Astrocyte (in vitro differentiated cells and primary cell): Measurements from ENCODE around the gene CRACDL. TPM values are rescaled to one million over a fixed set of nuclear protein-coding genes. Genes with fewer than 3 reads are reported as not detected.

Experiments
- DNase-seq: peaks from one replicate; pipeline ENCODE4 v3.0.0-alpha.2; 2010; ENCODE audit warnings: low read depth
- FAIRE-seq: peaks from 2 replicates; lab custom pipeline; 2011; peaks lifted over from hg19 to GRCh38; lab: Jason Lieb, UNC
- H2AFZ ChIP-seq: 2 replicates; pipeline ENCODE4 v1.6.0; 2012; ENCODE audit warnings: low read depth, low read length, inconsistent platforms
- H3K27ac ChIP-seq: 2 replicates; pipeline ENCODE4 v1.5.1; 2011; ENCODE audit warnings: low read depth, low read length, inconsistent platforms
- H3K27me3 ChIP-seq: 2 replicates; pipeline ENCODE4 v1.6.0; 2011; ENCODE audit warnings: low read length, inconsistent platforms; ENCODE audit not compliant: insufficient read depth
- H3K36me3 ChIP-seq: 2 replicates; pipeline ENCODE4 v1.5.1; 2011; ENCODE audit warnings: low read length, inconsistent platforms; ENCODE audit not compliant: insufficient read depth
- H3K4me1 ChIP-seq: 2 replicates; pipeline ENCODE4 v1.5.1; 2011; ENCODE audit warnings: low read length, inconsistent platforms; ENCODE audit not compliant: insufficient read depth
- H3K4me2 ChIP-seq: 2 replicates; pipeline ENCODE4 v1.6.0; 2012; ENCODE audit warnings: low read length, inconsistent platforms
- H3K4me3 ChIP-seq: 2 replicates; pipeline ENCODE4 v1.5.1; 2011; ENCODE audit warnings: low read depth, mild to moderate bottlenecking, low read length, inconsistent platforms; ENCODE audit not compliant: insufficient read depth
- H3K79me2 ChIP-seq: 2 replicates; pipeline ENCODE4 v1.6.0; 2012; ENCODE audit warnings: mild to moderate bottlenecking, low read length, inconsistent platforms; ENCODE audit not compliant: insufficient read depth
- H3K9ac ChIP-seq: 2 replicates; pipeline ENCODE4 v1.6.0; 2012; ENCODE audit warnings: mild to moderate bottlenecking, low read length, inconsistent platforms
- H3K9me3 ChIP-seq: 2 replicates; pipeline ENCODE4 v1.5.1; 2012; ENCODE audit warnings: low read depth, mild to moderate bottlenecking, low read length, inconsistent platforms; ENCODE audit not compliant: insufficient read depth
- H4K20me1 ChIP-seq: 2 replicates; pipeline ENCODE4 v1.6.0; 2012; ENCODE audit warnings: low read length, inconsistent platforms; ENCODE audit not compliant: insufficient read depth
- H3K27ac Mint-ChIP-seq: one replicate; pipeline ENCODE4 v1.8.0; 2021; ENCODE audit warnings: mild to moderate bottlenecking, mixed read lengths; ENCODE audit not compliant: unreplicated experiment
- H3K27me3 Mint-ChIP-seq: one replicate; pipeline ENCODE4 v1.8.0; 2021; ENCODE audit warnings: low read depth, mixed read lengths; ENCODE audit not compliant: unreplicated experiment
- H3K36me3 Mint-ChIP-seq: one replicate; pipeline ENCODE4 v1.8.0; 2021; ENCODE audit warnings: low read depth, mixed read lengths; ENCODE audit not compliant: unreplicated experiment
- H3K4me1 Mint-ChIP-seq: one replicate; pipeline ENCODE4 v1.8.0; 2021; ENCODE audit warnings: low read depth, mixed read lengths; ENCODE audit not compliant: unreplicated experiment
- H3K4me3 Mint-ChIP-seq: one replicate; pipeline ENCODE4 v1.8.0; 2021; ENCODE audit warnings: mild to moderate bottlenecking, moderate library complexity, mixed read lengths; ENCODE audit not compliant: unreplicated experiment
- H3K9me3 Mint-ChIP-seq: one replicate; pipeline ENCODE4 v1.8.0; 2021; ENCODE audit warnings: mild to moderate bottlenecking, mixed read lengths; ENCODE audit not compliant: unreplicated experiment
- EZH2 ChIP-seq: IDR thresholded peaks from 2 replicates; pipeline ENCODE4 v1.6.1; 2012; ENCODE audit warnings: mild to moderate bottlenecking, low read length, inconsistent platforms; ENCODE audit not compliant: insufficient read depth
- total RNA-seq: library from RNA; stranded (reverse); gene quantifications from 2 replicates; pipeline ENCODE4 v1.2.1, GENCODE V29; 2021
- TF ChIP-seq, protein P1 (sequence below): IDR thresholded peaks from 2 replicates; pipeline ENCODE4 v1.5.1; 2011; ENCODE audit warnings: low read depth, mild to moderate bottlenecking, inconsistent platforms, low read length, moderate library complexity; ENCODE audit not compliant: insufficient read depth

The CRACDL gene
- total RNA-seq, 1 donor from 2014 or later, result 1.8 TPM

DNA sequence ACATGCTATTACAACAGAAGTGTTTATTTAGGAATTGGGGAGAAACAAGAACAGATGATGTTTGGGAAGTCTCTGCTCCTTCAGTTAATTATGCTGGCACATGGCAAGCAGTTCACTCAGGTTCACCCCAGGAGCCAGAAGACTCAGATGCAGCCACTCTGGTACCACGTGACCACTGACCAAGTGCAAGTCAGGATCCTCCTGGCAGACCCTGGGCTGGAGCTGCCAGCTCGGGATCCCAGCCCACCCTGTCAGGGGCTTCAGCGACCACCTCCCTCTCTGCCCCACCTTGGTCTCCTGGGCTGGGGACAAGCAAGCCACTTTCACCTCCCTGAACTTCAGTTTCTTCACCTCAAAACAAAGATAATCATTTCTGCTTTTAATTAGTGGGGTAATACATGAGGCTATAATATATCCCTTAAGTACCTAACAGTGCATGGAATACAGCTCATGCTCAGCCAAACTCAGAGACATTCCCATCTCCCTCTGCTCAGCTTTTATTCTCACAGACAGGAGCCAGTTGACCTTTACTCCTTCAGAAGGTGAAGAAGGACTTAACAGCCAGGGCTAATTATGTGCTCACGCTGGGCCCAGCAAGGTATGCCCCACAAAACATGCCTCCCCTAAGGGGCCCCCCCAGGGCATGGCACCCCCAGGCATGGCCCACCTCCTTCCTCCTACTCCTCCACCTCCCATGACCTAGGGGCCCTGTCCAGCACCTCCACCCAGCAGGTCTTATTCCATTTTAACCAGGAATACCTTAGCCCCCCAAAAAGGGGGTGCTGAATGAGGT, 11.8 kb downstream of the CRACDL start:
- no peaks in the 10 kb centered on the region for H3K36me3 ChIP-seq
- H4K20me1 ChIP-seq, result no peaks in the 10 kb centered on the region
- peaks cover 10% of the 10 kb centered on the region for H3K27me3 Mint-ChIP-seq
- peaks cover 5% of the 10 kb centered on the region for H3K27me3 ChIP-seq
- no peak for TF ChIP-seq EZH2
- TF ChIP-seq, protein P1, sequence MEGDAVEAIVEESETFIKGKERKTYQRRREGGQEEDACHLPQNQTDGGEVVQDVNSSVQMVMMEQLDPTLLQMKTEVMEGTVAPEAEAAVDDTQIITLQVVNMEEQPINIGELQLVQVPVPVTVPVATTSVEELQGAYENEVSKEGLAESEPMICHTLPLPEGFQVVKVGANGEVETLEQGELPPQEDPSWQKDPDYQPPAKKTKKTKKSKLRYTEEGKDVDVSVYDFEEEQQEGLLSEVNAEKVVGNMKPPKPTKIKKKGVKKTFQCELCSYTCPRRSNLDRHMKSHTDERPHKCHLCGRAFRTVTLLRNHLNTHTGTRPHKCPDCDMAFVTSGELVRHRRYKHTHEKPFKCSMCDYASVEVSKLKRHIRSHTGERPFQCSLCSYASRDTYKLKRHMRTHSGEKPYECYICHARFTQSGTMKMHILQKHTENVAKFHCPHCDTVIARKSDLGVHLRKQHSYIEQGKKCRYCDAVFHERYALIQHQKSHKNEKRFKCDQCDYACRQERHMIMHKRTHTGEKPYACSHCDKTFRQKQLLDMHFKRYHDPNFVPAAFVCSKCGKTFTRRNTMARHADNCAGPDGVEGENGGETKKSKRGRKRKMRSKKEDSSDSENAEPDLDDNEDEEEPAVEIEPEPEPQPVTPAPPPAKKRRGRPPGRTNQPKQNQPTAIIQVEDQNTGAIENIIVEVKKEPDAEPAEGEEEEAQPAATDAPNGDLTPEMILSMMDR, result no peak
- peaks cover 6% of the 10 kb centered on the region for H3K36me3 Mint-ChIP-seq
- no peak overlapping the region for H3K4me3 ChIP-seq
- no peak overlapping the region for H3K9ac ChIP-seq
- peaks cover 6% of the 10 kb centered on the region for H3K4me1 Mint-ChIP-seq
- H3K4me3 Mint-ChIP-seq, result no peak overlapping the region
- no peaks in the 10 kb centered on the region for H3K9me3 Mint-ChIP-seq
- H3K9me3 ChIP-seq, result no peaks in the 10 kb centered on the region
- no peak overlapping the region for H3K4me2 ChIP-seq
- FAIRE-seq (no peak), DNase-seq (no peak)
- no peak overlapping the region for H3K27ac Mint-ChIP-seq
- H2AFZ ChIP-seq, result no peak overlapping the region
- no peak overlapping the region for H3K27ac ChIP-seq
- H3K4me1 ChIP-seq, result peaks cover 4% of the 10 kb centered on the region
- H3K79me2 ChIP-seq, result no peaks in the 10 kb centered on the region

DNA sequence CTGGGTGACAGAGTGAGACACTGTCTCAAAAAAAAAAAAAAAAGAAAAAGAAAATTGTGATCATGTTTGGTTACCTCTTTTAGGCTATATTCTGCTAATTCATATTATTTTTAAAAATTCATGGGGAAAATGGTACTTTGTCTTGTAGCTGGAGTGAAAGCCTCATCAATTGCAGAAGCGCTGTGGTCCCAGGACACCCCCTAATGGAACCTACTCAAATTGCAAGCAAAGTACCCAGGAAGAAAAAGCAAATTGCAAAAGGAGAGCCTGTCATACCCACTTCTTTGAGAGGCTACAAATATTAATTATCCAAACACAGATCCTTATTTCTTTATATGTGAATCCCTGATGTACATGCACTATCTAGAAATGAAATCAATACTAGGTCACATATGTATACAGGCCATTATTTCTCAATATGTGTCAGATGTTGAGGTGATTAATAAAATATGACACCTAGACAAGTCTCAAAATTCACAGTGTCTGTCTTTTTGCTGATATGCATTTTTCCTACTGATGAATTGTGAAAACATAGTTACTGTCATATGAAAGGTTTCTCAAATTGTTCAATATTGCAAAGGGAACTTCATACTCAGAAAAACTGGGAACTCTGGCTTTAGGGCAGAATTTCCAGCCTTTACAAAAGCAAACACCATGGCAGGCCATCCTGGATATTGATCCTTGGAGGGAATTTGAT, 12.6 kb downstream of the CRACDL start:
- H3K4me3 Mint-ChIP-seq, result no peak overlapping the region
- Histone ChIP-seq H3K27ac (no peak overlapping the region), H3K9ac (no peak overlapping the region), H3K36me3 (no peaks in the 10 kb centered on the region), H4K20me1 (no peaks in the 10 kb centered on the region), H3K27me3 (peaks cover 5% of the 10 kb centered on the region), H2AFZ (no peak overlapping the region), H3K4me1 (peaks cover 4% of the 10 kb centered on the region), H3K4me2 (no peak overlapping the region), H3K4me3 (no peak overlapping the region), H3K9me3 (no peaks in the 10 kb centered on the region), H3K79me2 (no peaks in the 10 kb centered on the region)
- peaks cover 7% of the 10 kb centered on the region for H3K27me3 Mint-ChIP-seq
- H3K4me1 Mint-ChIP-seq, result peaks cover 6% of the 10 kb centered on the region
- H3K9me3 Mint-ChIP-seq, result no peaks in the 10 kb centered on the region
- TF ChIP-seq, protein P1, result no peak
- TF ChIP-seq EZH2, result no peak
- no peak for DNase-seq
- H3K27ac Mint-ChIP-seq, result no peak overlapping the region
- peaks cover 6% of the 10 kb centered on the region for H3K36me3 Mint-ChIP-seq
- FAIRE-seq, result no peak

DNA sequence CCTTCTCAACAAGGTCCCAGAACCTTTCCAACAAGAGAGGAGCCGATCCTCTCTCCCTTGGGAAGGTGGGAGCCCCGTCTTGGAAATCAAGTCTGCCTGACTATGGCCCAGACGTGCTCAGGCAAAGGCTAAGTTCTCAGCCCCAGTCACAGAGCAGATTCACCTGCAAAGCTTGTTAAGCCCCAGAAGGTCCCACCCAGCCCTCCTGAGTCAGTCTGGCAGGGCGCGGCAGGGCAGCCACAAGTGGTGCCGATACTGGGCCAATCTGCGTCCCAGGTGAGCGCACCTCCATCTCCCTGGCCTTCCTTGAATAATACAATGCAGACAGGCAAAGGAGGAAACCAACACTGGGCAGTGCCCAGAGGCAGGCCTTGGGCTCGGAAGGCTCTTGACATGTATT, 15.0 kb downstream of the CRACDL start:
- Histone ChIP-seq H3K4me2 (no peak overlapping the region), H3K9me3 (no peaks in the 10 kb centered on the region), H4K20me1 (no peaks in the 10 kb centered on the region), H3K27me3 (peaks cover 5% of the 10 kb centered on the region), H2AFZ (no peak overlapping the region), H3K27ac (no peak overlapping the region), H3K79me2 (no peaks in the 10 kb centered on the region), H3K4me1 (peaks cover 9% of the 10 kb centered on the region), H3K9ac (no peak overlapping the region), H3K36me3 (no peaks in the 10 kb centered on the region), H3K4me3 (no peak overlapping the region)
- no peak for TF ChIP-seq EZH2
- TF ChIP-seq, protein P1, result no peak
- no peaks in the 10 kb centered on the region for H3K9me3 Mint-ChIP-seq
- no peak for FAIRE-seq
- H3K27me3 Mint-ChIP-seq, result peaks cover 4% of the 10 kb centered on the region
- no peak overlapping the region for H3K27ac Mint-ChIP-seq
- H3K4me3 Mint-ChIP-seq, result no peak overlapping the region
- H3K36me3 Mint-ChIP-seq, result peaks cover 3% of the 10 kb centered on the region
- H3K4me1 Mint-ChIP-seq, result peaks cover 7% of the 10 kb centered on the region
- DNase-seq, result no peak
